ENCODE measurements around the gene TMEM91. TPM values are rescaled to one million over a fixed set of nuclear protein-coding genes. Genes with fewer than 3 reads are reported as not detected.
A peak's percentile ranks its signal among the peaks of the same experiment; 100 is the strongest.
"Not testable (repeated sequence)": the region's sequence is repeated elsewhere in the genome, so short reads cannot be mapped to it uniquely, and the experiment has no call there.

The TMEM91 gene
- total and polyA plus RNA-seq, 2 of the 13 experiments (the other 11 are each of a cell fraction or from before 2014, with no cell fraction given), result 6.3 to 10.3 TPM

- in situ Hi-C loops (cut with HindIII; ENCODE audit: extremely low pct_ligation_motif_present, low pct_unique_long_range_greater_than_20kb) (no loop called here), intact Hi-C loops (cut with micrococcal nuclease; ENCODE audit: unreplicated experiment) (no loop called here)
- peak; percentile 25; the same call in 2 of the 3 replicates for ATAC-seq
- DNase-seq (ENCODE audit: low spot score), result no peak
- Histone ChIP-seq H3K27me3 (ENCODE audit: control insufficient read depth in 1 of 2, insufficient read depth in 2 of 2, low read length in 2 of 2) (no peaks in the 10 kb centered on the region), H3K9me3 (ENCODE audit: low read length) (no peaks in the 10 kb centered on the region), H3K4me2 (ENCODE audit: low read depth, low read length) (no peak overlapping the region), H3K36me3 (replicated peaks in 1 of 2; ENCODE audit: control insufficient read depth in 1 of 2, insufficient read depth in 2 of 2, low read length in 2 of 2) (peaks cover 2 to 3% of the 10 kb centered on the region in 2 experiments; a peak in 3 of 5 replicates), H4K20me1 (ENCODE audit: insufficient read depth, low read length) (no peaks in the 10 kb centered on the region), H3K4me3 (replicated peaks in 1 of 3; ENCODE audit: insufficient read depth in 1 of 3, low read depth in 2 of 3, low read length in 3 of 3) (no peak overlapping the region), H3K4me1 (ENCODE audit: insufficient read depth, low read length) (peaks cover 30% of the 10 kb centered on the region), H3K79me2 (ENCODE audit: insufficient read depth, low read length) (no peaks in the 10 kb centered on the region), H3K27ac (ENCODE audit: extremely low read length, insufficient read depth, low read length) (no peak overlapping the region), H3K9ac (ENCODE audit: insufficient read depth, low read depth, low read length) (no peak overlapping the region), H2AFZ (ENCODE audit: low read length) (no peak overlapping the region)
- POLR2A ChIA-PET, result interaction anchor here (0.7 to 2.8 kb wide), 5 partner anchors 10 to 44 kb away, joined by 4 to 13 read pairs (median 8); partner anchors contain the start of genes B3GNT8 and B9D2
- WGBS (ENCODE audit: low lambda C conversion rate), result 84% methylated on average over 4 of the region's 4 CpGs
- TF ChIP-seq HOXA3 (CRISPR knock-in tag; IDR thresholded peaks at IDR 0.05) (no peak), ZNF501 (CRISPR knock-in tag; IDR thresholded peaks at IDR 0.05) (no peak), HCFC1 (IDR thresholded peaks at IDR 0.05; ENCODE audit: low read depth, low read length) (no peak), ZNF343 (CRISPR knock-in tag; IDR thresholded peaks at IDR 0.05) (no peak), ZNF709 (CRISPR knock-in tag; IDR thresholded peaks at IDR 0.05) (no peak), ZNF574 (CRISPR knock-in tag; IDR thresholded peaks at IDR 0.05) (no peak), STAG1 (CRISPR knock-in tag; IDR thresholded peaks at IDR 0.05) (peak; percentile 18; the same call in 1 of the 2 replicates), MIER2 (CRISPR knock-in tag; IDR thresholded peaks at IDR 0.05) (no peak), ZKSCAN8 (CRISPR knock-in tag; IDR thresholded peaks at IDR 0.05; ENCODE audit: borderline replicate concordance) (no peak), ZNF7 (CRISPR knock-in tag; IDR thresholded peaks at IDR 0.05) (no peak), CTCF (CRISPR knock-in tag; IDR thresholded peaks at IDR 0.05) (peak; percentile 17; the same call in 1 of the 2 replicates)
- no peak for FAIRE-seq
- BruUV-seq (replicated peaks), result no TSS peak
- CTCF ChIA-PET (ENCODE audit: low intra/inter-chr PET ratio, low total read pairs), result no interaction called here
These were observed 31.9 kb downstream of the TMEM91 start for GRCh38 chr19:41408256-41408655.

GRCh38 chr19:41408846-41409245 lies 32.5 kb downstream of the TMEM91 start:
- Histone ChIP-seq H3K4me2 (ENCODE audit: low read depth, low read length) (peak overlapping the region; percentile 63), H3K27ac (ENCODE audit: extremely low read length, insufficient read depth, low read length) (peak overlapping the region; percentile 74), H3K4me1 (ENCODE audit: insufficient read depth, low read length) (peaks cover 30% of the 10 kb centered on the region)
- H3K36me3 ChIP-seq (replicated peaks in 1 of 2; ENCODE audit: control insufficient read depth in 1 of 2, insufficient read depth in 2 of 2, low read length in 2 of 2); H3K27me3 ChIP-seq (ENCODE audit: control insufficient read depth in 1 of 2, insufficient read depth in 2 of 2, low read length in 2 of 2); H3K9me3 ChIP-seq (ENCODE audit: low read length); DNase-seq (ENCODE audit: low spot score); H2AFZ ChIP-seq (ENCODE audit: low read length); H3K79me2 ChIP-seq (ENCODE audit: insufficient read depth, low read length); H4K20me1 ChIP-seq (ENCODE audit: insufficient read depth, low read length); H3K4me3 ChIP-seq (replicated peaks in 1 of 3; ENCODE audit: insufficient read depth in 1 of 3, low read depth in 2 of 3, low read length in 3 of 3); in situ Hi-C loops (cut with HindIII; ENCODE audit: extremely low pct_ligation_motif_present, low pct_unique_long_range_greater_than_20kb); intact Hi-C loops (cut with micrococcal nuclease; ENCODE audit: unreplicated experiment); CTCF ChIA-PET (ENCODE audit: low intra/inter-chr PET ratio, low total read pairs); FAIRE-seq; BruUV-seq (replicated peaks); ATAC-seq; H3K9ac ChIP-seq (ENCODE audit: insufficient read depth, low read depth, low read length): not testable (repeated sequence)
- 87% methylated on average over 5 of the region's 5 CpGs for WGBS (ENCODE audit: low lambda C conversion rate)
- POLR2A ChIA-PET, result interaction anchor here (0.8 to 2.8 kb wide), 9 partner anchors 10 to 45 kb away, joined by 3 to 15 read pairs (median 8); partner anchors contain the start of genes B3GNT8, B9D2 and DMAC2

All from HepG2 (cell line).